ENCODE data around the gene OSBPL1A.

The OSBPL1A gene

DNA sequence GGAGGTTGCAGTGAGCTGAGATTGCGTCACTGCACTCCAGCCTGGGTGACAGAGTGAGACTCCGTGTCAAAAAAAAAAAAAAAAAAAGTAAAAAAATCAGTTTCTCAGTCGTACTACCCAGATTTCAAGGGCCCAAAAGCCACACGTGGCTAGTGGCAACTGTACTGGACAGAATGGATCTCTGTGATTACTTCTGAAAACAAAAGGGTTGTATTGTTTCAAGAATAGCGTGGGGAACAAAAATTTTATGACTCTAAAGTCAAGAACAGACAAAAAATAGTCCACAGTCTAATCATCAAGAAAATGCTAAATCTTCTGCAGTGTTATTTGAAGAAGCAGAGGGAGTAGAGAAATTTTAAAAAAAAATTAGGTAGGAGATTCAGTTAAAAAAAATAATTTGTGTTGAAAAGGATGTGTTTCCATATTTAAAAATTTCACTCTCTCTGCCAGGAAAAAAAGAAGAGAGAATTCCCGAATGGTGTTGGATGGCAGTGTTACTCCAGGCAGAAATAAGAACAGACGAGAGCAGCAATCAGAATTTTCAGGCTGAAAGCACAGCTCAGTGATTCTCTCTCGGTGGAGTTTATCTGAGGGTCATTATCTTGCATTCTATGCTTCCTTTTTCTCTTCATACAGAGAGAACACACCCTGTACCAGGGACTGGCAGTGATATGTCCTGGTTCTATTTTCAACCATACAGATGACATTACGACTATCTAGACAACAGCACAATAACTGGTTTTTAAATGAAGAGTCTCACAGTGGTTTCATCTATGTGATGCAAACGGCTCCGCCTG lies 196.9 kb downstream of the OSBPL1A start:
- TF ChIP-seq SIN3A (IDR thresholded peaks at IDR 0.05; ENCODE audit: borderline replicate concordance, insufficient read depth, low read length) (no peak), REST (IDR thresholded peaks at IDR 0.05; ENCODE audit: insufficient read depth in 1 of 2, low read depth in 2 of 2, low read length in 2 of 2) (no peak), FOXP2 (optimal IDR thresholded peaks at IDR 0.05; ENCODE audit: borderline replicate concordance, extremely low read depth, extremely low read length, insufficient read depth) (no peak), TAF1 (IDR thresholded peaks at IDR 0.05; ENCODE audit: borderline replicate concordance, insufficient read depth, low read length) (no peak)

- TF ChIP-seq FOXP2 (optimal IDR thresholded peaks at IDR 0.05; ENCODE audit: borderline replicate concordance, extremely low read depth, extremely low read length, insufficient read depth) (no peak), SIN3A (IDR thresholded peaks at IDR 0.05; ENCODE audit: borderline replicate concordance, insufficient read depth, low read length) (no peak), POLR2AphosphoS5 (IDR thresholded peaks at IDR 0.05; ENCODE audit: low read depth, low read length) (no peak), REST (IDR thresholded peaks at IDR 0.05; ENCODE audit: insufficient read depth in 1 of 2, low read depth in 2 of 2, low read length in 2 of 2) (no peak), TAF1 (IDR thresholded peaks at IDR 0.05; ENCODE audit: borderline replicate concordance, insufficient read depth, low read length) (no peak)
Measured at GRCh38 chr18:24199372-24199962, 198.2 kb downstream of the OSBPL1A start.

DNA sequence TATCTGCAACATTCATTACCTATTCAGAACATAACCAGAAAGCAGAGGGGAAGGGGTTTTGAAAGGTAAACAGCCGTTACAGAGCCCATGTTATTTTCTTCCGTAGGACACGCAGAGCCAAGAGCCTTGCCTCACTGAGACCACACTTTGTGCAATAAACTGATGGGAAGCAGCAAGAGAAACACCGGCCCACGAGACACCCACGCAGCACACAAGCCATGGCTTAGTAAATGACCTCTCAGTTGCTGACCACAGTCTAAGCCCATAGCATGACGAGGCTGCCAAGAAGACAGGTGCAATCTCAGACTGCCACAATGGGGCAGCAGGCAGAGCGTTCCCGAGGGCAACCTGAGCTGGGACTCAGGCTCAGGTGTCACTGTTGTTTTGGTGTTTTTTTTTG lies 199.2 kb downstream of the OSBPL1A start:
- TF ChIP-seq SIN3A (IDR thresholded peaks at IDR 0.05; ENCODE audit: borderline replicate concordance, insufficient read depth, low read length) (no peak), FOXP2 (optimal IDR thresholded peaks at IDR 0.05; ENCODE audit: borderline replicate concordance, extremely low read depth, extremely low read length, insufficient read depth) (no peak), REST (IDR thresholded peaks at IDR 0.05; ENCODE audit: insufficient read depth in 1 of 2, low read depth in 2 of 2, low read length in 2 of 2) (no peak), TAF1 (IDR thresholded peaks at IDR 0.05; ENCODE audit: borderline replicate concordance, insufficient read depth, low read length) (no peak), POLR2AphosphoS5 (IDR thresholded peaks at IDR 0.05; ENCODE audit: low read depth, low read length) (no peak)

DNA sequence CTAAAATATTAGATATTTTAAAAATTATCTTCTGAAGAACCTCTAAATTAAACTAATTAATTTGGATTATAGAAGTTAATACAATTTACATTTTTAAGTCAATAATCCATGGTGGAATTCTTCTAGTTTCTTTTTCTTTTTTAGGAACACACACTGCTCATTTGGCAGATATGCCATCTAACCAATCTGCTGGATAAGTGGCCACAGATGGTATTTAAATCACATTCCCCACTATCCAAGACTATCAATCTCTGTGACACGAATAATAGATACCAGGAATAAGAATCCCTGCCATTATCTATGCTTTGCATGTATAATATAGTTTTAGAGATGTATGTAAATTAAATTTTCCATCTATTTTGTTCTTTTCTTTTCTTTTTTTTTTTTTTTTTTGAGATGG lies 200.2 kb downstream of the OSBPL1A start:
- TF ChIP-seq REST (IDR thresholded peaks at IDR 0.05; ENCODE audit: insufficient read depth in 1 of 2, low read depth in 2 of 2, low read length in 2 of 2) (no peak), SIN3A (IDR thresholded peaks at IDR 0.05; ENCODE audit: borderline replicate concordance, insufficient read depth, low read length) (no peak), FOXP2 (optimal IDR thresholded peaks at IDR 0.05; ENCODE audit: borderline replicate concordance, extremely low read depth, extremely low read length, insufficient read depth) (no peak), POLR2AphosphoS5 (IDR thresholded peaks at IDR 0.05; ENCODE audit: low read depth, low read length) (no peak)

Data from PFSK-1 (cell line).